Vagina (tissue), 2 donors: Measurements from ENCODE around the gene DCLK2.

ENCODE experiments used
- POLR2A ChIP-seq, 2 donors: fragments of 450-650 bp; IDR thresholded peaks; one replicate each; pipeline ENCODE4 v1.6.1; 2017; ENCODE audit warnings: antibody characterized with exemption in 2 of 2, mild to moderate bottlenecking in 2 of 2, moderate library complexity in 2 of 2
- TF ChIP-seq, protein P1 (sequence below), 3 experiments: fragments of 450-650 bp in 2 of 3; fragments of 200-600 bp in 1 of 3; sonication (generic) in 1 of 3; IDR thresholded peaks; one replicate each; pipeline ENCODE4 v1.5.1; 2017 to 2019; ENCODE audit warnings: antibody characterized with exemption in 3 of 3, mild to moderate bottlenecking in 2 of 3, moderate library complexity in 2 of 3

GRCh38 chr4:150130933-150131332 is 52.7 kb downstream of the DCLK2 start:
- TF ChIP-seq, protein P1, sequence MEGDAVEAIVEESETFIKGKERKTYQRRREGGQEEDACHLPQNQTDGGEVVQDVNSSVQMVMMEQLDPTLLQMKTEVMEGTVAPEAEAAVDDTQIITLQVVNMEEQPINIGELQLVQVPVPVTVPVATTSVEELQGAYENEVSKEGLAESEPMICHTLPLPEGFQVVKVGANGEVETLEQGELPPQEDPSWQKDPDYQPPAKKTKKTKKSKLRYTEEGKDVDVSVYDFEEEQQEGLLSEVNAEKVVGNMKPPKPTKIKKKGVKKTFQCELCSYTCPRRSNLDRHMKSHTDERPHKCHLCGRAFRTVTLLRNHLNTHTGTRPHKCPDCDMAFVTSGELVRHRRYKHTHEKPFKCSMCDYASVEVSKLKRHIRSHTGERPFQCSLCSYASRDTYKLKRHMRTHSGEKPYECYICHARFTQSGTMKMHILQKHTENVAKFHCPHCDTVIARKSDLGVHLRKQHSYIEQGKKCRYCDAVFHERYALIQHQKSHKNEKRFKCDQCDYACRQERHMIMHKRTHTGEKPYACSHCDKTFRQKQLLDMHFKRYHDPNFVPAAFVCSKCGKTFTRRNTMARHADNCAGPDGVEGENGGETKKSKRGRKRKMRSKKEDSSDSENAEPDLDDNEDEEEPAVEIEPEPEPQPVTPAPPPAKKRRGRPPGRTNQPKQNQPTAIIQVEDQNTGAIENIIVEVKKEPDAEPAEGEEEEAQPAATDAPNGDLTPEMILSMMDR (IDR thresholded peaks at IDR 0.05) = no peak
- no peak for TF ChIP-seq POLR2A (IDR thresholded peaks at IDR 0.05)
